Ishikawa (cell line): ENCODE data around the gene ITIH2.

Experiments
- CEBPB ChIP-seq: IDR thresholded peaks from 2 replicates; pipeline ENCODE4 v1.6.1; 2012
- CREB1 ChIP-seq: IDR thresholded peaks from 2 replicates; pipeline ENCODE4 v1.6.1; 2012; ENCODE audit warnings: low read depth
- EGR1 ChIP-seq: IDR thresholded peaks from 2 replicates; pipeline ENCODE4 v1.6.1; 2012
- EP300 ChIP-seq: IDR thresholded peaks from 2 replicates; pipeline ENCODE4 v1.6.1; 2012; ENCODE audit warnings: borderline replicate concordance
- FOXM1 ChIP-seq: IDR thresholded peaks from 2 replicates; pipeline ENCODE4 v1.6.1; 2012; ENCODE audit warnings: low read depth, borderline replicate concordance
- NFIC ChIP-seq: IDR thresholded peaks from 2 replicates; pipeline ENCODE4 v1.6.1; 2012
- RAD21 ChIP-seq: IDR thresholded peaks from 2 replicates; pipeline ENCODE4 v1.6.1; 2012; ENCODE audit warnings: low read depth
- TAF1 ChIP-seq: IDR thresholded peaks from 2 replicates; pipeline ENCODE4 v1.6.1; 2012; ENCODE audit warnings: low read depth, mild to moderate bottlenecking
- TCF12 ChIP-seq: IDR thresholded peaks from 2 replicates; pipeline ENCODE4 v1.6.1; 2012; ENCODE audit warnings: low read depth
- TEAD4 ChIP-seq: IDR thresholded peaks from 2 replicates; pipeline ENCODE4 v1.6.1; 2012
- YY1 ChIP-seq: IDR thresholded peaks from 2 replicates; pipeline ENCODE4 v1.6.1; 2012; ENCODE audit warnings: low read depth
- ZBTB7A ChIP-seq: IDR thresholded peaks from 2 replicates; pipeline ENCODE4 v1.6.1; 2012; ENCODE audit warnings: low read depth
- TF ChIP-seq, protein P1 (sequence below): IDR thresholded peaks from 2 replicates; pipeline ENCODE4 v1.6.1; 2012
- TF ChIP-seq, protein P2 (sequence below): IDR thresholded peaks from 2 replicates; pipeline ENCODE4 v1.6.1; 2012
- TF ChIP-seq, protein P3 (sequence below): IDR thresholded peaks from 2 replicates; pipeline ENCODE4 v1.6.1; 2012; ENCODE audit warnings: low read depth, mild to moderate bottlenecking

Gene ITIH2

DNA sequence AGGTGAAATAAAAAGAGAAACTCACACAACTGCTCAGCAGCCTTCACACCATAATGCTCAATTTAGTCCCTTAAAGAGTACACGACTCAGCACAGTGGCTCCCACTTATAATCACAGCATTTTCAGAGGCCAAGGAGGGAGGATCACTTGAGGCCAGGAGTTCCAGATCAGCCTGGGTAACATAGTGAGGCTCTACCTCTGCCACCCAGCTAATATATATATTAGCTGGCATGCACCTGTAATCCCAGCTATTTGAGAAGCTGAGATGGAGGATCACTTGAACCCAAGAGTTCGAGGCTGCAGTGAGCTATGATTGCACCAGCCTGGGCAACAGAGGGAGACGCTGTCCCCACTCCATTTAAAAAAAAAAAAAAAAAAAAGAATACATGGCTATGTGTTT, 2.2 kb downstream of the ITIH2 start:
- TF ChIP-seq NFIC: no peak
- TF ChIP-seq EGR1: no peak
- no peak for TF ChIP-seq FOXM1
- TF ChIP-seq TAF1: no peak
- no peak for TF ChIP-seq RAD21
- TF ChIP-seq CEBPB: no peak
- TF ChIP-seq CREB1: no peak
- TF ChIP-seq, protein P1, sequence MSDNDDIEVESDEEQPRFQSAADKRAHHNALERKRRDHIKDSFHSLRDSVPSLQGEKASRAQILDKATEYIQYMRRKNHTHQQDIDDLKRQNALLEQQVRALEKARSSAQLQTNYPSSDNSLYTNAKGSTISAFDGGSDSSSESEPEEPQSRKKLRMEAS: no peak
- TF ChIP-seq, protein P2, sequence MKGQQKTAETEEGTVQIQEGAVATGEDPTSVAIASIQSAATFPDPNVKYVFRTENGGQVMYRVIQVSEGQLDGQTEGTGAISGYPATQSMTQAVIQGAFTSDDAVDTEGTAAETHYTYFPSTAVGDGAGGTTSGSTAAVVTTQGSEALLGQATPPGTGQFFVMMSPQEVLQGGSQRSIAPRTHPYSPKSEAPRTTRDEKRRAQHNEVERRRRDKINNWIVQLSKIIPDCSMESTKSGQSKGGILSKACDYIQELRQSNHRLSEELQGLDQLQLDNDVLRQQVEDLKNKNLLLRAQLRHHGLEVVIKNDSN: no peak
- TF ChIP-seq EP300: no peak
- TF ChIP-seq, protein P3, sequence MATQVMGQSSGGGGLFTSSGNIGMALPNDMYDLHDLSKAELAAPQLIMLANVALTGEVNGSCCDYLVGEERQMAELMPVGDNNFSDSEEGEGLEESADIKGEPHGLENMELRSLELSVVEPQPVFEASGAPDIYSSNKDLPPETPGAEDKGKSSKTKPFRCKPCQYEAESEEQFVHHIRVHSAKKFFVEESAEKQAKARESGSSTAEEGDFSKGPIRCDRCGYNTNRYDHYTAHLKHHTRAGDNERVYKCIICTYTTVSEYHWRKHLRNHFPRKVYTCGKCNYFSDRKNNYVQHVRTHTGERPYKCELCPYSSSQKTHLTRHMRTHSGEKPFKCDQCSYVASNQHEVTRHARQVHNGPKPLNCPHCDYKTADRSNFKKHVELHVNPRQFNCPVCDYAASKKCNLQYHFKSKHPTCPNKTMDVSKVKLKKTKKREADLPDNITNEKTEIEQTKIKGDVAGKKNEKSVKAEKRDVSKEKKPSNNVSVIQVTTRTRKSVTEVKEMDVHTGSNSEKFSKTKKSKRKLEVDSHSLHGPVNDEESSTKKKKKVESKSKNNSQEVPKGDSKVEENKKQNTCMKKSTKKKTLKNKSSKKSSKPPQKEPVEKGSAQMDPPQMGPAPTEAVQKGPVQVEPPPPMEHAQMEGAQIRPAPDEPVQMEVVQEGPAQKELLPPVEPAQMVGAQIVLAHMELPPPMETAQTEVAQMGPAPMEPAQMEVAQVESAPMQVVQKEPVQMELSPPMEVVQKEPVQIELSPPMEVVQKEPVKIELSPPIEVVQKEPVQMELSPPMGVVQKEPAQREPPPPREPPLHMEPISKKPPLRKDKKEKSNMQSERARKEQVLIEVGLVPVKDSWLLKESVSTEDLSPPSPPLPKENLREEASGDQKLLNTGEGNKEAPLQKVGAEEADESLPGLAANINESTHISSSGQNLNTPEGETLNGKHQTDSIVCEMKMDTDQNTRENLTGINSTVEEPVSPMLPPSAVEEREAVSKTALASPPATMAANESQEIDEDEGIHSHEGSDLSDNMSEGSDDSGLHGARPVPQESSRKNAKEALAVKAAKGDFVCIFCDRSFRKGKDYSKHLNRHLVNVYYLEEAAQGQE: no peak
- TF ChIP-seq TCF12: no peak
- no peak for TF ChIP-seq TEAD4
- no peak for TF ChIP-seq YY1
- TF ChIP-seq ZBTB7A: no peak

GRCh38 chr10:7706534-7707073, 3.5 kb downstream of the ITIH2 start:
- no peak for TF ChIP-seq RAD21
- no peak for TF ChIP-seq TEAD4
- TF ChIP-seq EGR1: no peak
- TF ChIP-seq EP300: no peak
- no peak for TF ChIP-seq NFIC
- no peak for TF ChIP-seq CEBPB

- TF ChIP-seq FOXM1 (no peak), ZBTB7A (no peak), CREB1 (no peak), TAF1 (no peak), RAD21 (no peak), CEBPB (no peak), TEAD4 (no peak), YY1 (no peak), EP300 (no peak), EGR1 (no peak), TCF12 (no peak), NFIC (no peak)
- TF ChIP-seq, protein P1: no peak
- TF ChIP-seq, protein P2: no peak
- TF ChIP-seq, protein P3: no peak
Observed at GRCh38 chr10:7707102-7707501, 4.0 kb downstream of the ITIH2 start.

- TF ChIP-seq CREB1 (no peak), EGR1 (no peak), TEAD4 (no peak), RAD21 (no peak), NFIC (no peak), ZBTB7A (no peak), EP300 (no peak), YY1 (no peak), CEBPB (no peak), FOXM1 (no peak), TCF12 (no peak)
- TF ChIP-seq, protein P3: no peak
- TF ChIP-seq, protein P1: no peak
- TF ChIP-seq, protein P2: no peak
Observed at GRCh38 chr10:7707858-7708622, 4.9 kb downstream of the ITIH2 start.
